ENCODE results near the gene PPARD.

The PPARD gene

GRCh38 chr6:35368038-35368887 lies 25.9 kb downstream of the PPARD start:
- DNase-seq = no peak
- Histone ChIP-seq H3K9me3 (no peaks in the 10 kb centered on the region), H3K4me1 (peaks cover 0 to 28% (median 12%) of the 10 kb centered on the region in 4 donors), H3K27ac (peak overlapping the region in 1 of 2 donors; percentile 8), H3K36me3 (no peaks in the 10 kb centered on the region), H3K27me3 (no peaks in the 10 kb centered on the region), H3K4me3 (no peak overlapping the region)
- intact Hi-C loops (cut with DNase I; ENCODE audit: low total_unique reads) = no loop called here
- no peak for TF ChIP-seq CTCF (IDR thresholded peaks at IDR 0.05)

GRCh38 chr6:35370124-35370741 lies 27.9 kb downstream of the PPARD start:
- Histone ChIP-seq H3K36me3 (no peaks in the 10 kb centered on the region), H3K27ac (peak overlapping the region; percentile 19 to 37), H3K9me3 (no peaks in the 10 kb centered on the region), H3K27me3 (no peaks in the 10 kb centered on the region), H3K4me3 (no peak overlapping the region), H3K4me1 (peaks cover 0 to 28% (median 12%) of the 10 kb centered on the region in 4 donors)
- TF ChIP-seq CTCF (IDR thresholded peaks at IDR 0.05) = no peak
- intact Hi-C loops (cut with DNase I; ENCODE audit: low total_unique reads) = no loop called here
- peak; percentile 79 to 91 for DNase-seq

- H3K27me3 ChIP-seq = no peaks in the 10 kb centered on the region
- H3K4me1 ChIP-seq = peaks cover 0 to 28% (median 12%) of the 10 kb centered on the region in 4 donors
These were observed 28.6 kb downstream of the PPARD start for GRCh38 chr6:35370785-35371493.

DNA sequence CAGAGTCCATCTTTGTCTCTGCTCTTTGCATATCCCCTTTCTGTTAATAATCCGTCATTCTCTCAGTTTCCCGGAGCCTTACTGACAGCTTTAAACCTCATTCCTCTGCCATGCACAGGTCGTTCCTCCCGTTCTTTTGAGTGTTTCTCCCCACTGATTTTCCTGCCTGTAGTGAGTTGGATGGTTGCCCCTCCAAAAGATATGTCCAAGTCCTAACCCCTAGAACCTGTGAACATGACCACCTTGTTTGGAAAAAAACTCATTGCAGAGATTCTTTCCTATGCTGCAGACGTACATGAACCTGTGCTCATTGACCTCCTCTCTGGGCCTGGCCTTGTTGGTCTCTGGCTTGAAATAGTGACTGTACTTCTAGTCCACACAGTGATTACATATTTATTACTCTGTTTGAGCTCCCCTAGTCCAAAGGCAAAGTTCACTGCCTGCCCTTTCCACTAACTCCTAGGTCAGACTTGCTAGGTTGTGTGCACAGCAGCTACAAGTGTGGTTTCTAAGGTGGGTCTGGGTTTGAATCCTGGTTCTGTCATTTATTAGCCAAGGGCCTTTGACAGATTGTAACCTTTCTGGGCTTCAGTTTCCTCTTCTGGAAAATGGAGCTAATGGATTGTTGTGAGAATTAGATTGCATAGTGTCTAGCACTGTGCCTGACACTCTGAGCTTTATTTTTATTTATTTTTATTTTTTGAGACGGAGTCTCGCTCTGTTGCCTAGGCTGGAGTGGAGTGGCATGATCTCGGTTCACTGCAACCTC lies 29.3 kb downstream of the PPARD start:
- no peak for DNase-seq
- intact Hi-C loops (cut with DNase I; ENCODE audit: low total_unique reads) = no loop called here
- Histone ChIP-seq H3K36me3 (no peaks in the 10 kb centered on the region), H3K27me3 (no peaks in the 10 kb centered on the region), H3K9me3 (no peaks in the 10 kb centered on the region), H3K27ac (no peak overlapping the region), H3K4me3 (no peak overlapping the region), H3K4me1 (peaks cover 0 to 35% (median 13%) of the 10 kb centered on the region in 4 donors)
- TF ChIP-seq CTCF (IDR thresholded peaks at IDR 0.05) = no peak

More at GRCh38 chr6:35370785-35371493, 28.6 kb downstream of the PPARD start:
- peak; percentile 53 to 69 for DNase-seq
- Histone ChIP-seq H3K4me3 (no peak overlapping the region), H3K36me3 (no peaks in the 10 kb centered on the region), H3K9me3 (no peaks in the 10 kb centered on the region), H3K27ac (peak overlapping the region; percentile 19 to 37)
- intact Hi-C loops (cut with DNase I; ENCODE audit: low total_unique reads) = no loop called here
- TF ChIP-seq CTCF (IDR thresholded peaks at IDR 0.05) = no peak

- Histone ChIP-seq H3K27me3 (no peaks in the 10 kb centered on the region), H3K4me1 (peaks cover 0 to 44% (median 13%) of the 10 kb centered on the region in 4 donors), H3K9me3 (no peaks in the 10 kb centered on the region), H3K27ac (no peak overlapping the region), H3K36me3 (no peaks in the 10 kb centered on the region), H3K4me3 (no peak overlapping the region)
- intact Hi-C loops (cut with DNase I; ENCODE audit: low total_unique reads) = no loop called here
- DNase-seq = no peak
- no peak for TF ChIP-seq CTCF (IDR thresholded peaks at IDR 0.05)
These were observed 30.3 kb downstream of the PPARD start for GRCh38 chr6:35372633-35373032.

All from tibial artery (tissue), 4 donors.